NOMO-1 (cell line): ENCODE results near the gene TMEM254.
"Not testable (repeated sequence)": the region's sequence is repeated elsewhere in the genome, so short reads cannot be mapped to it uniquely, and the experiment has no call there.

ENCODE experiments used
- DNase-seq, 2 experiments: peaks; one replicate each; lab custom pipeline; 2025; ENCODE audit not compliant: unreplicated experiment in 2 of 2; lab: John Stamatoyannopoulos, UW

TMEM254 gene

GRCh38 chr10:80072584-80072983 lies 5.9 kb upstream of the TMEM254 start:
- DNase-seq: no peak

GRCh38 chr10:80075781-80076180 lies 2.7 kb upstream of the TMEM254 start:
- DNase-seq: no peak

GRCh38 chr10:80077869-80078447 lies 507 bp upstream of the TMEM254 start:
- DNase-seq: no peak

- no peak for DNase-seq
Measured at GRCh38 chr10:80079312-80079719, 851 bp downstream of the TMEM254 start.

GRCh38 chr10:80081026-80081425 lies 2.6 kb downstream of the TMEM254 start:
- DNase-seq: no peak

GRCh38 chr10:80081801-80082750 lies 3.6 kb downstream of the TMEM254 start:
- DNase-seq: no peak

- DNase-seq: no peak
Measured at GRCh38 chr10:80090121-80090520, 11.7 kb downstream of the TMEM254 start.

GRCh38 chr10:80094231-80094630 lies 15.8 kb downstream of the TMEM254 start:
- DNase-seq: no peak

- DNase-seq: not testable (repeated sequence)
Measured at GRCh38 chr10:80098272-80098671, 19.8 kb downstream of the TMEM254 start.

- not testable (repeated sequence) for DNase-seq
Measured at GRCh38 chr10:80099295-80099694, 20.8 kb downstream of the TMEM254 start.

- DNase-seq: no peak
Measured at GRCh38 chr10:80100116-80100515, 21.7 kb downstream of the TMEM254 start.

- DNase-seq: no peak
Measured at GRCh38 chr10:80100861-80101695, 22.6 kb downstream of the TMEM254 start.

GRCh38 chr10:80104066-80104926 lies 25.8 kb downstream of the TMEM254 start:
- no peak for DNase-seq

GRCh38 chr10:80108576-80109239 lies 30.2 kb downstream of the TMEM254 start:
- no peak for DNase-seq

- no peak for DNase-seq
Measured at GRCh38 chr10:80110986-80111385, 32.5 kb downstream of the TMEM254 start.

GRCh38 chr10:80118669-80119068 lies 40.2 kb downstream of the TMEM254 start:
- DNase-seq: no peak

GRCh38 chr10:80122110-80122710 lies 43.7 kb downstream of the TMEM254 start:
- no peak for DNase-seq

- DNase-seq: no peak
Measured at GRCh38 chr10:80122746-80123145, 44.3 kb downstream of the TMEM254 start.

- no peak for DNase-seq
Measured at GRCh38 chr10:80126876-80127275, 48.4 kb downstream of the TMEM254 start.
